GM20000 (cell line): Measurements from ENCODE around the gene CHCHD5.
A peak's percentile ranks its signal among the peaks of the same experiment; 100 is the strongest.
"Not testable (repeated sequence)": the region's sequence is repeated elsewhere in the genome, so short reads cannot be mapped to it uniquely, and the experiment has no call there.

Experiments
- DNase-seq: peaks from one replicate; pipeline ENCODE4 v3.0.0; 2012; ENCODE audit warnings: low spot score
- TF ChIP-seq, protein P1 (sequence below): IDR thresholded peaks from 2 replicates; pipeline ENCODE4 v1.5.1; 2012; ENCODE audit warnings: mild to moderate bottlenecking, control low read depth; ENCODE audit errors: extremely low read depth, missing control alignments

Gene CHCHD5

GRCh38 chr2:112542984-112543661 lies 41.3 kb upstream of the CHCHD5 start:
- TF ChIP-seq, protein P1, sequence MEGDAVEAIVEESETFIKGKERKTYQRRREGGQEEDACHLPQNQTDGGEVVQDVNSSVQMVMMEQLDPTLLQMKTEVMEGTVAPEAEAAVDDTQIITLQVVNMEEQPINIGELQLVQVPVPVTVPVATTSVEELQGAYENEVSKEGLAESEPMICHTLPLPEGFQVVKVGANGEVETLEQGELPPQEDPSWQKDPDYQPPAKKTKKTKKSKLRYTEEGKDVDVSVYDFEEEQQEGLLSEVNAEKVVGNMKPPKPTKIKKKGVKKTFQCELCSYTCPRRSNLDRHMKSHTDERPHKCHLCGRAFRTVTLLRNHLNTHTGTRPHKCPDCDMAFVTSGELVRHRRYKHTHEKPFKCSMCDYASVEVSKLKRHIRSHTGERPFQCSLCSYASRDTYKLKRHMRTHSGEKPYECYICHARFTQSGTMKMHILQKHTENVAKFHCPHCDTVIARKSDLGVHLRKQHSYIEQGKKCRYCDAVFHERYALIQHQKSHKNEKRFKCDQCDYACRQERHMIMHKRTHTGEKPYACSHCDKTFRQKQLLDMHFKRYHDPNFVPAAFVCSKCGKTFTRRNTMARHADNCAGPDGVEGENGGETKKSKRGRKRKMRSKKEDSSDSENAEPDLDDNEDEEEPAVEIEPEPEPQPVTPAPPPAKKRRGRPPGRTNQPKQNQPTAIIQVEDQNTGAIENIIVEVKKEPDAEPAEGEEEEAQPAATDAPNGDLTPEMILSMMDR: no peak
- peak; percentile 19 for DNase-seq

DNA sequence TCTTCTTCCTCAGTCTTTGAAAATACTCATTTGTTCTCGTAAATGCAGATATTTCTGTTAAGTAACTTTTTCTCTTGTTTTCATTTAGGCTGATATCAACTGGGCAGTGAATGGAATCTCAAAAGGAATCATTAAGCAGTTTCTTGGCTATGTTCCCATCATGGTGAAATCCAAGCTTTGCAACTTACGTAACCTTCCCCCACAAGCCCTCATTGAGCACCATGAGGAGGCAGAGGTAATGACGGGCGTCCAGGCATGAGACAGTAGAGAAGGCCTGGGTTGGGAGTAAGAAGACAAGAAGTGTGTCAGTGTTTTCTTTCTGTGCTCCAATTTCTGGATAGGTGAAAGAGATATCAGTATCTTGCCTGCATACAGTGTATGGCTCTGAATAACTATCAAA lies 37.1 kb upstream of the CHCHD5 start:
- DNase-seq: no peak
- TF ChIP-seq, protein P1: no peak

GRCh38 chr2:112548980-112549379 lies 35.4 kb upstream of the CHCHD5 start:
- DNase-seq: no peak
- TF ChIP-seq, protein P1: no peak

- TF ChIP-seq, protein P1: no peak
- no peak for DNase-seq
Observed at GRCh38 chr2:112566104-112566503, 18.3 kb upstream of the CHCHD5 start.

- DNase-seq: not testable (repeated sequence)
Observed at GRCh38 chr2:112566508-112566907, 17.9 kb upstream of the CHCHD5 start.

- DNase-seq: no peak
- TF ChIP-seq, protein P1: no peak
Observed at GRCh38 chr2:112572005-112572404, 12.4 kb upstream of the CHCHD5 start.

DNA sequence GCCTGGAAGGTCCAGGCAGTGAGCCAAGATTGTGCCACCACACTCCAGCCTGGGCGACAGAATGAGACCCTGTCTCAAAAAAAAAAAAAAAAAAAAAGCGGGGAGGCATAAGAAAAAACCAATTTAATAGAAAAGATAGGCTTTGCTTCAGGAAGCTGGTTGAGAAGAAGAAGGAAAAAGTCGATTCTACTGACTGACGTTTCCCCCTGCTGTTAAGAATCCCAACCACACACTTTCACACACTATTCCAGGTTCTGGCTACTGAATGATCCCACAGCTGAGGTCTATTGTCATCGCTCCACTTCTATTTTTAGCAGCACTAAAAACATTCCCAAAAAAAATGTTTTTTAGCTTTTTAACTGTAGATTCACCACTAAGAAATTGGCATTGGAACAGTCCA lies 6.7 kb upstream of the CHCHD5 start:
- TF ChIP-seq, protein P1: no peak
- no peak for DNase-seq

DNA sequence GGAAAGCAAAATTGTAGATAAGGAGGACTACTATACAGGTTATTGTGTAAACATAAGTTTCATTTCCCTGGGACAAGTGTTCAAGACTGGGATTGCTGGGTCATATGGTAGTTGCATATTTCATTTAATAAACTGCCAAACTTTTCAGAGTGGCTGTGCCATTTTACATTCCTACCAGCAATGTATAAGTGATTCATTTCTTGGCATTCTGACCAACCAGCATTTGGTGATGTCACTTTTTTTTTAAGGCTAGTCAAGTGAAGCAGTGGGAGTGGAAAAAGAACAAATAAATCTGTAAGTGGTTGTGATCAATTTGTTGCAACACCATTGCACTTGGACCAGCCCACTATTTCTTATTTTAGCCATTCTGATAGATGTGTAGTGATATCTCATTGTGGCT lies 5.2 kb upstream of the CHCHD5 start:
- DNase-seq: no peak
- TF ChIP-seq, protein P1: no peak
